HepG2 (cell line): ENCODE data around the gene IFI30. TPM values are rescaled to one million over a fixed set of nuclear protein-coding genes. Genes with fewer than 3 reads are reported as not detected.

ENCODE experiments used
- ATAC-seq: fragments of 200-7000 bp; cut with Tn5 transposase; 3 replicates; pipeline ENCODE4 v1.9.1; 2020; ENCODE audit warnings: mild to moderate bottlenecking, moderate library complexity
- BruUV-seq: library from RNA; stranded (reverse); fragments of 400-500 nt; replicated peaks from 2 replicates; lab custom pipeline; 2021; lab: Mats Ljungman, UMichigan
- CTCF ChIA-PET: fragments of 300-600 bp; formaldehyde crosslinking; extraction: SDS; loops from one replicate; lab custom pipeline; 2021; ENCODE audit warnings: low total read pairs, inconsistent platforms, low intra/inter-chr PET ratio; lab: Yijun Ruan, JAX
- POLR2A ChIA-PET: fragments of 350-600 bp; sonication (Branson Sonifier 250); formaldehyde crosslinking; loops from one replicate; lab custom pipeline; 2020; ENCODE audit warnings: antibody characterized with exemption, inconsistent platforms; lab: Yijun Ruan, JAX
- DNase-seq: peaks from one replicate; pipeline ENCODE4 v3.0.0-alpha.2; 2015; ENCODE audit warnings: low spot score
- FAIRE-seq: peaks from 3 replicates; lab custom pipeline; 2011; peaks lifted over from hg19 to GRCh38; lab: Jason Lieb, UNC
- H2AFZ ChIP-seq: one replicate; pipeline ENCODE4 v1.6.1; 2011; ENCODE audit warnings: low read length, inconsistent platforms
- H3K27ac ChIP-seq: fragments of 300-600 bp; 3 replicates; pipeline ENCODE4 v1.8.0; 2011; ENCODE audit warnings: mixed run types, mild to moderate bottlenecking, mixed read lengths, low read length, inconsistent platforms; ENCODE audit not compliant: insufficient read depth; ENCODE audit errors: extremely low read length
- H3K27me3 ChIP-seq, 2 experiments: fragments of 200-600 bp in 1 of 2; 2 replicates in 1 of 2; 3 replicates in 1 of 2; pipeline versions ENCODE4 v1.6.0 to v1.8.0; 2011; ENCODE audit warnings: low read length in 2 of 2, mild to moderate bottlenecking in 2 of 2, moderate library complexity in 2 of 2, inconsistent platforms in 1 of 2; ENCODE audit not compliant: insufficient read depth in 2 of 2, control insufficient read depth in 1 of 2
- H3K36me3 ChIP-seq, 2 experiments: fragments of 200-600 bp in 1 of 2; replicated peaks in 1 of 2; 2 replicates in 1 of 2; 3 replicates in 1 of 2; pipeline versions ENCODE4 v1.5.1 to v1.8.0; 2011; ENCODE audit warnings: low read length in 2 of 2, inconsistent platforms in 1 of 2; ENCODE audit not compliant: insufficient read depth in 2 of 2, control insufficient read depth in 1 of 2
- H3K4me1 ChIP-seq: 2 replicates; pipeline ENCODE4 v1.5.1; 2012; ENCODE audit warnings: low read length, inconsistent platforms; ENCODE audit not compliant: insufficient read depth
- H3K4me2 ChIP-seq: 2 replicates; pipeline ENCODE4 v1.6.0; 2011; ENCODE audit warnings: low read depth, low read length, inconsistent platforms
- H3K4me3 ChIP-seq, 3 experiments: fragments of 200-600 bp in 1 of 3; sonication (generic), shearing (Covaris generic) in 1 of 3; replicated peaks in 1 of 3; 2 replicates each; pipeline ENCODE4 v1.5.1; 2011 to 2016; ENCODE audit warnings: low read length in 3 of 3, inconsistent platforms in 2 of 3, low read depth in 2 of 3, mild to moderate bottlenecking in 2 of 3, control low read depth in 1 of 3, mixed read lengths in 1 of 3; ENCODE audit not compliant: insufficient read depth in 1 of 3
- H3K79me2 ChIP-seq: one replicate; pipeline ENCODE4 v1.6.1; 2011; ENCODE audit warnings: low read length, inconsistent platforms; ENCODE audit not compliant: insufficient read depth
- H3K9ac ChIP-seq: 2 replicates; pipeline ENCODE4 v1.6.0; 2011; ENCODE audit warnings: mild to moderate bottlenecking, low read depth, low read length, inconsistent platforms; ENCODE audit not compliant: insufficient read depth
- H3K9me3 ChIP-seq: 2 replicates; pipeline ENCODE4 v1.5.1; 2012; ENCODE audit warnings: mild to moderate bottlenecking, low read length
- H4K20me1 ChIP-seq: 2 replicates; pipeline ENCODE4 v1.6.0; 2011; ENCODE audit warnings: inconsistent platforms, mild to moderate bottlenecking, low read length, moderate library complexity; ENCODE audit not compliant: insufficient read depth
- ERF ChIP-seq: IDR thresholded peaks from 2 replicates; pipeline ENCODE4 v1.6.1; 2018; ENCODE audit warnings: missing biosample characterization, missing genetic modification reagents
- FOXM1 ChIP-seq: sonication (generic); formaldehyde crosslinking; IDR thresholded peaks from 2 replicates; pipeline ENCODE4 v1.5.0; 2020; ENCODE audit warnings: missing genetic modification reagents
- HNF4A ChIP-seq: sonication (generic); formaldehyde crosslinking; IDR thresholded peaks from 2 replicates; pipeline ENCODE4 v1.4.0; 2020; ENCODE audit warnings: missing genetic modification reagents
- KDM2A ChIP-seq: sonication (generic); formaldehyde crosslinking; IDR thresholded peaks from 2 replicates; pipeline ENCODE4 v1.4.0; 2020; ENCODE audit warnings: low read depth, missing genetic modification reagents, borderline replicate concordance
- MXD4 ChIP-seq: IDR thresholded peaks from 2 replicates; pipeline ENCODE4 v1.6.1; 2016; ENCODE audit warnings: mild to moderate bottlenecking, missing biosample characterization, missing genetic modification reagents
- NR3C1 ChIP-seq: sonication (generic); formaldehyde crosslinking; IDR thresholded peaks from 2 replicates; pipeline ENCODE4 v1.4.0; 2020; ENCODE audit warnings: missing genetic modification reagents
- RAD21 ChIP-seq: fragments of 450-650 bp; formaldehyde crosslinking; IDR thresholded peaks from 2 replicates; pipeline ENCODE4 v1.5.0; 2020; ENCODE audit warnings: mild to moderate bottlenecking
- SMC3 ChIP-seq: IDR thresholded peaks from 2 replicates; pipeline ENCODE4 v1.6.1; 2011; ENCODE audit warnings: low read length, improper control_type of control experiment
- STAG1 ChIP-seq: sonication (generic); formaldehyde crosslinking; IDR thresholded peaks from 2 replicates; pipeline ENCODE4 v1.4.0; 2020; ENCODE audit warnings: missing genetic modification reagents
- ZKSCAN8 ChIP-seq: IDR thresholded peaks from 2 replicates; pipeline ENCODE4 v1.6.1; 2016; ENCODE audit warnings: borderline replicate concordance, missing genetic modification reagents, missing compliant biosample characterization
- ZNF3 ChIP-seq: IDR thresholded peaks from 2 replicates; pipeline ENCODE4 v1.7.0; 2017; ENCODE audit warnings: inconsistent platforms
- ZNF629 ChIP-seq: sonication (generic); formaldehyde crosslinking; conservative IDR thresholded peaks from 2 replicates; pipeline ENCODE4 v1.5.0; 2020; ENCODE audit warnings: missing genetic modification reagents
- WGBS: methylation state at CpG from one replicate; pipeline ENCODE4 v1.1.6; 2017; ENCODE audit warnings: low lambda C conversion rate; 5-methylcytosine and 5-hydroxymethylcytosine counted together
- in situ Hi-C: cut with HindIII; loops from 2 replicates; pipeline ENCODE4 v1.10.0; 2017; ENCODE audit warnings: low pct_unique_long_range_greater_than_20kb; ENCODE audit not compliant: extremely low pct_ligation_motif_present
- intact Hi-C: fragments of 100-400 bp; cut with micrococcal nuclease; formaldehyde crosslinking; loops from one replicate; pipeline ENCODE4 v1.10.0; 2022; ENCODE audit not compliant: unreplicated experiment
- polyA plus RNA-seq, 8 experiments: library from polyadenylated mRNA; depleted of rRNA in 3 of 8; stranded (reverse) in 7 of 8; unstranded in 1 of 8; fragments of >200 nt; fragmentation: Illumina TruSeq in 4 of 8; extraction: Trizol in 4 of 8; gene quantifications; 2 replicates each; pipeline versions ENCODE4 v1.2.1 to v1.2.3, GENCODE V29; 2011 to 2016; ENCODE audit warnings: low read depth in 4 of 8, missing spikeins in 1 of 8, mixed read lengths in 1 of 8; ENCODE audit not compliant: insufficient read depth in 1 of 8
- total RNA-seq, 5 experiments: library from RNA; depleted of rRNA; stranded (reverse); fragments of >200 nt; fragmentation: Illumina TruSeq; extraction: Trizol; gene quantifications; 2 replicates each; pipeline ENCODE4 v1.2.3, GENCODE V29; 2016; ENCODE audit warnings: low read depth in 1 of 5
- TF ChIP-seq, protein P1 (sequence below): sonication (generic); formaldehyde crosslinking; IDR thresholded peaks from 2 replicates; pipeline ENCODE4 v1.5.0; 2020; ENCODE audit warnings: mild to moderate bottlenecking, missing genetic modification reagents, moderate library complexity
- TF ChIP-seq, protein P2 (sequence below): sonication (generic); formaldehyde crosslinking; IDR thresholded peaks from 2 replicates; pipeline ENCODE4 v1.5.0; 2020; ENCODE audit warnings: missing genetic modification reagents, mild to moderate bottlenecking, borderline replicate concordance
- TF ChIP-seq, protein P3 (sequence below): sonication (generic); formaldehyde crosslinking; IDR thresholded peaks from 2 replicates; pipeline ENCODE4 v1.4.0; 2020; ENCODE audit warnings: mild to moderate bottlenecking, low read depth, missing genetic modification reagents

Gene IFI30
- total and polyA plus RNA-seq, 2 of the 13 experiments (the other 11 are each of a cell fraction or from before 2014, with no cell fraction given), result 25.0 to 79.4 TPM

DNA sequence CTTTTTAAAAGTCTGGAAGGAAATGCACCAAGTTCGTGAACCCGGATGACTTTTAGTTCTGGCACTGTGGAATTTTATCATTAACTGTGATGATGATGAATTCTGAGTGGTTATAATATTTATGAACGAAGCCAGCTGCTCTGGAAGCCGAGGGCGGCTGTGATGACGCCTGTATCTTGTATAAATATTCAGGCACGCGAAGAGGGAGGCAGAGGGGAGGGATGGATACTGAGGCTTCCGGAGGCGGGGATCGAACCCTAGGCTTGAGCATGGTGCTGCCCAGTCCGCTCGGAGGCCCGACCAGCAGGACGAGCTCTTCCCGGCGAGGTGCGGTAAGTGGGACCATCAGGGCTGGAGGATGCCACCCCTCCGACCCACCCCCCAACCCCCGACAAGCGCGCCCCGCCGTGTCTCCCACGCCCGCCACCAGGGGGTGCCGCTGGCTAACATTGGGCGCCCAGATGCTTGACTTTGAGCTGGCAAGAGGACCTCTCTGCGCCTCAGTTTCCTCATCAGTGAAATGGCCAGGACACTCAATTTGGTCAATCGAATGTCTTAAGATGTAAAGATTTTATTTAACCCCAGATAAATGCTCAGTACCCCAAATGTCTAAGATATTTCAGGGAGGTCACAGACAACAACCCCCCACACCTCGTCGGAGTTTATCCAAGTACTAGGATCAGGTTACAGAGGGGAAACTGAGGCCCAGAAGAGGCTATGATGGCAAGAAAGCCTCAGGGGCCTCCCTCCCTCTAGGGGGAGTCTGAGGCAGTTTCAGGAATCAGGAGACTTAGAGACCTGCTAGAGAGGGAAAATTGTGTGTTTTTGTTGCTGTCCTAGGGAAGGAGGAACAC, 34.7 kb downstream of the IFI30 start:
- no peaks in the 10 kb centered on the region for H4K20me1 ChIP-seq
- no peak for DNase-seq
- no peaks in the 10 kb centered on the region for H3K36me3 ChIP-seq
- peaks cover 8% of the 10 kb centered on the region for H3K4me1 ChIP-seq
- H3K27ac ChIP-seq, result no peak overlapping the region
- no peak overlapping the region for H3K9ac ChIP-seq
- H3K27me3 ChIP-seq, result peaks cover 0 to 8% of the 10 kb centered on the region in 2 experiments; a peak in 1 of 5 replicates
- no peak overlapping the region for H3K4me3 ChIP-seq
- H3K9me3 ChIP-seq, result no peaks in the 10 kb centered on the region
- ATAC-seq, result no peak
- CTCF ChIA-PET, result interaction anchor here (1.2 to 3.2 kb wide), 2 partner anchors 43 to 202 kb away, joined by 3 to 38 read pairs; no protein-coding TSS in a partner anchor
- BruUV-seq, result no TSS peak
- H3K4me2 ChIP-seq, result no peak overlapping the region
- TF ChIP-seq KDM2A (CRISPR knock-in tag) (0 out of 2 replicates have a peak, but pooled peaks have one; percentile 18), SMC3 (peak; percentile 47), MXD4 (CRISPR knock-in tag) (0 out of 2 replicates have a peak, but pooled peaks have one; percentile 24), NR3C1 (CRISPR knock-in tag) (no peak), RAD21 (CRISPR knock-in tag) (peak; percentile 53; the same call in 1 of the 2 replicates), FOXM1 (no peak), STAG1 (peak; percentile 80), HNF4A (peak; percentile 24), ZNF629 (CRISPR knock-in tag) (peak; percentile 93), ZKSCAN8 (CRISPR knock-in tag) (0 out of 2 replicates have a peak, but pooled peaks have one; percentile 32), ZNF3 (CRISPR knock-in tag) (peak; percentile 75; the same call in 1 of the 2 replicates), ERF (CRISPR knock-in tag) (0 out of 2 replicates have a peak, but pooled peaks have one; percentile 22)
- TF ChIP-seq, protein P1, sequence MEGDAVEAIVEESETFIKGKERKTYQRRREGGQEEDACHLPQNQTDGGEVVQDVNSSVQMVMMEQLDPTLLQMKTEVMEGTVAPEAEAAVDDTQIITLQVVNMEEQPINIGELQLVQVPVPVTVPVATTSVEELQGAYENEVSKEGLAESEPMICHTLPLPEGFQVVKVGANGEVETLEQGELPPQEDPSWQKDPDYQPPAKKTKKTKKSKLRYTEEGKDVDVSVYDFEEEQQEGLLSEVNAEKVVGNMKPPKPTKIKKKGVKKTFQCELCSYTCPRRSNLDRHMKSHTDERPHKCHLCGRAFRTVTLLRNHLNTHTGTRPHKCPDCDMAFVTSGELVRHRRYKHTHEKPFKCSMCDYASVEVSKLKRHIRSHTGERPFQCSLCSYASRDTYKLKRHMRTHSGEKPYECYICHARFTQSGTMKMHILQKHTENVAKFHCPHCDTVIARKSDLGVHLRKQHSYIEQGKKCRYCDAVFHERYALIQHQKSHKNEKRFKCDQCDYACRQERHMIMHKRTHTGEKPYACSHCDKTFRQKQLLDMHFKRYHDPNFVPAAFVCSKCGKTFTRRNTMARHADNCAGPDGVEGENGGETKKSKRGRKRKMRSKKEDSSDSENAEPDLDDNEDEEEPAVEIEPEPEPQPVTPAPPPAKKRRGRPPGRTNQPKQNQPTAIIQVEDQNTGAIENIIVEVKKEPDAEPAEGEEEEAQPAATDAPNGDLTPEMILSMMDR, result peak; percentile 70
- TF ChIP-seq, protein P2, sequence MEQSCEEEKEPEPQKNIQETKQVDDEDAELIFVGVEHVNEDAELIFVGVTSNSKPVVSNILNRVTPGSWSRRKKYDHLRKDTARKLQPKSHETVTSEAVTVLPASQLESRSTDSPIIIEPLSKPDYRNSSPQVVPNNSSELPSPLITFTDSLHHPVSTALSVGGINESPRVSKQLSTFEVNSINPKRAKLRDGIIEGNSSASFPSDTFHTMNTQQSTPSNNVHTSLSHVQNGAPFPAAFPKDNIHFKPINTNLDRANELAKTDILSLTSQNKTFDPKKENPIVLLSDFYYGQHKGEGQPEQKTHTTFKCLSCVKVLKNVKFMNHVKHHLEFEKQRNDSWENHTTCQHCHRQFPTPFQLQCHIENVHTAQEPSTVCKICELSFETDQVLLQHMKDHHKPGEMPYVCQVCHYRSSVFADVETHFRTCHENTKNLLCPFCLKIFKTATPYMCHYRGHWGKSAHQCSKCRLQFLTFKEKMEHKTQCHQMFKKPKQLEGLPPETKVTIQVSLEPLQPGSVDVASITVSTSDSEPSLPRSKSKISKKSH (CRISPR knock-in tag), result no peak
- TF ChIP-seq, protein P3, sequence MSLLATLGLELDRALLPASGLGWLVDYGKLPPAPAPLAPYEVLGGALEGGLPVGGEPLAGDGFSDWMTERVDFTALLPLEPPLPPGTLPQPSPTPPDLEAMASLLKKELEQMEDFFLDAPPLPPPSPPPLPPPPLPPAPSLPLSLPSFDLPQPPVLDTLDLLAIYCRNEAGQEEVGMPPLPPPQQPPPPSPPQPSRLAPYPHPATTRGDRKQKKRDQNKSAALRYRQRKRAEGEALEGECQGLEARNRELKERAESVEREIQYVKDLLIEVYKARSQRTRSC (CRISPR knock-in tag), result no peak
- no peak overlapping the region for H2AFZ ChIP-seq
- POLR2A ChIA-PET, result no interaction called here
- no peaks in the 10 kb centered on the region for H3K79me2 ChIP-seq
- WGBS, result 15% methylated on average over 12 of the region's 32 CpGs
- intact Hi-C loops (loop anchor here (1.0 to 5.0 kb wide), 2 partner anchors 44 to 204 kb away; no protein-coding TSS in a partner anchor), in situ Hi-C loops (loop anchor here (5.0 to 10.0 kb wide), 2 partner anchors 44 to 206 kb away; partner anchors contain the start of gene SSBP4)
- FAIRE-seq, result no peak
